ENCODE results near the gene ATP6V0A1. TPM values are rescaled to one million over a fixed set of nuclear protein-coding genes. Genes with fewer than 3 reads are reported as not detected.

ATP6V0A1 gene
- total and polyA plus RNA-seq, 2 of the 4 experiments (the other 2 are of a cell fraction), result 18.8 to 34.0 TPM

- no peak overlapping the region for H3K18ac ChIP-seq (ENCODE audit: low read depth, low read length)
- TF ChIP-seq MAFK (IDR thresholded peaks at IDR 0.05; ENCODE audit: low read depth, low read length) (no peak), RFX5 (IDR thresholded peaks at IDR 0.05; ENCODE audit: low read depth, low read length) (no peak), FOS (IDR thresholded peaks at IDR 0.05; ENCODE audit: low read depth, low read length) (no peak), BHLHE40 (IDR thresholded peaks at IDR 0.05; ENCODE audit: low read depth, low read length) (no peak)
Observed at GRCh38 chr17:42566215-42566882, 107.7 kb downstream of the ATP6V0A1 start.

More at GRCh38 chr17:42566215-42566882, 107.7 kb downstream of the ATP6V0A1 start:
- intact Hi-C loops (cut with micrococcal nuclease) (no loop called here), dilution Hi-C loops (cut with HindIII; ENCODE audit: low sequenced_read_pairs, unreplicated experiment) (no loop called here), in situ Hi-C loops (cut with MboI; ENCODE audit: low sequenced_read_pairs) (no loop called here)
- Histone ChIP-seq H3K4me2 (ENCODE audit: low read depth, low read length) (peak overlapping the region; percentile 63), H3K4me3 (ENCODE audit: insufficient read depth, low read depth, low read length) (peak overlapping the region; percentile 84), H3K27ac (ENCODE audit: insufficient read depth, low read length) (peak overlapping the region; percentile 77), H3K56ac (ENCODE audit: extremely low read depth, insufficient read depth, low read length) (no peak overlapping the region), H3K9ac (ENCODE audit: low read depth, low read length) (peak overlapping the region; percentile 19; the same call in 1 of the 2 replicates), H3K9me3 (ENCODE audit: control insufficient read depth, insufficient read depth, low read length) (no peaks in the 10 kb centered on the region), H3K36me3 (ENCODE audit: control insufficient read depth, insufficient read depth, low read length) (peaks cover 53% of the 10 kb centered on the region), H4K5ac (ENCODE audit: low read depth, low read length) (peak overlapping the region; percentile 87), H2BK20ac (ENCODE audit: low read depth, low read length) (no peak overlapping the region; the same call in 1 of the 2 replicates), H3K9me1 (ENCODE audit: insufficient read depth, low read length) (peaks cover 19% of the 10 kb centered on the region), H3K14ac (replicated peaks; ENCODE audit: low read depth, low read length) (peak overlapping the region; percentile 67; the same call in 1 of the 2 replicates), H3K79me1 (ENCODE audit: low read depth in 1 of 2, low read length in 2 of 2) (peaks cover 41 to 84% of the 10 kb centered on the region in 2 experiments), H2BK5ac (ENCODE audit: low read depth, low read length, poor library complexity, severe bottlenecking) (peak overlapping the region; percentile 75), H2AK9ac (replicated peaks; ENCODE audit: low read depth, low read length, poor library complexity) (peak overlapping the region; percentile 94), H2BK120ac (ENCODE audit: low read depth, low read length) (peak overlapping the region; percentile 55; the same call in 1 of the 2 replicates), H2AK5ac (ENCODE audit: low read depth, low read length) (peak overlapping the region; percentile 99), H4K8ac (ENCODE audit: low read depth in 2 of 2, low read length in 2 of 2) (peak overlapping the region; percentile 96 to 100), H3K4me1 (ENCODE audit: control insufficient read depth, insufficient read depth, low read length) (peaks cover 19% of the 10 kb centered on the region), H3K23ac (ENCODE audit: low read depth, low read length) (no peak overlapping the region; the same call in 1 of the 2 replicates), H2BK15ac (ENCODE audit: low read depth, low read length) (0 out of 3 replicates have a peak overlapping the region, but pooled peaks have one; percentile 84), H2AFZ (replicated peaks; ENCODE audit: low read length, poor library complexity) (peak overlapping the region; percentile 100), H3K27me3 (ENCODE audit: control insufficient read depth, insufficient read depth, low read length) (no peaks in the 10 kb centered on the region), H4K91ac (ENCODE audit: insufficient read depth, low read depth, low read length) (peak overlapping the region; percentile 94), H4K20me1 (ENCODE audit: insufficient read depth, low read length) (peaks cover 8% of the 10 kb centered on the region; the same call in 1 of the 2 replicates), H3K4ac (ENCODE audit: low read depth, low read length) (peak overlapping the region; percentile 81)
- ChIA-PET CTCF (no interaction called here), POLR2A (ENCODE audit: unreplicated experiment) (no interaction called here)
- BruUV-seq (replicated peaks), result no TSS peak
- WGBS, 2 experiments (ENCODE audit: extremely low coverage in 2 of 2, insufficient read length in 1 of 2), result 21% methylated on average over 6 of the region's 28 CpGs; no CpG with 5 or more reads in 1 of the 2 experiments
- no peak for DNase-seq
- peak; percentile 6 for ATAC-seq (ENCODE audit: low read depth)

Measured in IMR-90 (cell line).